ENCODE results near the gene METTL21C. TPM values are rescaled to one million over a fixed set of nuclear protein-coding genes. Genes with fewer than 3 reads are reported as not detected.

Gene METTL21C
- total RNA-seq, 2 donors from 2014 or later: not detected

GRCh38 chr13:102693776-102694175, 1.1 kb downstream of the METTL21C start:
- H3K9me3 ChIP-seq (ENCODE audit: control insufficient read depth, low read length): peaks cover 17% of the 10 kb centered on the region
- Mint-ChIP-seq H3K4me1 (peaks cover 16% of the 10 kb centered on the region), H3K4me3 (no peak overlapping the region), H3K27me3 (ENCODE audit: insufficient read depth) (peaks cover 3% of the 10 kb centered on the region), H3K27ac (no peak overlapping the region), H3K9me3 (peaks cover 12% of the 10 kb centered on the region), H3K36me3 (ENCODE audit: low read depth) (no peaks in the 10 kb centered on the region)
- 100% methylated on average over 1 of the region's 2 CpGs for WGBS, 2 experiments (ENCODE audit: insufficient coverage in 1 of 2, insufficient read length in 1 of 2)
- H3K36me3 ChIP-seq (ENCODE audit: control insufficient read depth, insufficient read depth, low read length): no peaks in the 10 kb centered on the region
- peaks cover 3% of the 10 kb centered on the region for H3K4me1 ChIP-seq (ENCODE audit: control insufficient read depth, insufficient read depth, low read length)
- no peak overlapping the region for H3K4me3 ChIP-seq (ENCODE audit: low read length)
- no peak for DNase-seq
- no peak overlapping the region for H3K9ac ChIP-seq (ENCODE audit: extremely low read depth, low read length, poor library complexity, severe bottlenecking)
- H3K27me3 ChIP-seq (ENCODE audit: control insufficient read depth, insufficient read depth, low read length, poor library complexity, severe bottlenecking): no peaks in the 10 kb centered on the region
- no peak overlapping the region for H3K27ac ChIP-seq (ENCODE audit: low read depth, low read length)
- no peak for TF ChIP-seq CTCF (conservative IDR thresholded peaks at IDR 0.05)

GRCh38 chr13:102693250-102693649, 1.6 kb downstream of the METTL21C start:
- no peak overlapping the region for H3K27ac Mint-ChIP-seq
- H3K4me3 Mint-ChIP-seq: no peak overlapping the region
- H3K27ac ChIP-seq (ENCODE audit: low read depth, low read length): no peak overlapping the region
- peaks cover 3% of the 10 kb centered on the region for H3K4me1 ChIP-seq (ENCODE audit: control insufficient read depth, insufficient read depth, low read length)
- DNase-seq: no peak
- TF ChIP-seq CTCF (conservative IDR thresholded peaks at IDR 0.05): no peak
- H3K9me3 ChIP-seq (ENCODE audit: control insufficient read depth, low read length): peaks cover 11% of the 10 kb centered on the region
- H3K36me3 ChIP-seq (ENCODE audit: control insufficient read depth, insufficient read depth, low read length): no peaks in the 10 kb centered on the region
- peaks cover 19% of the 10 kb centered on the region for H3K4me1 Mint-ChIP-seq
- H3K9ac ChIP-seq (ENCODE audit: extremely low read depth, low read length, poor library complexity, severe bottlenecking): no peak overlapping the region
- peaks cover 7% of the 10 kb centered on the region for H3K9me3 Mint-ChIP-seq
- WGBS, 2 experiments (ENCODE audit: insufficient coverage in 1 of 2, insufficient read length in 1 of 2): 97 to 100% methylated on average over 1 to 4 of the region's 4 CpGs
- no peak overlapping the region for H3K4me3 ChIP-seq (ENCODE audit: low read length)
- no peaks in the 10 kb centered on the region for H3K36me3 Mint-ChIP-seq (ENCODE audit: low read depth)
- no peaks in the 10 kb centered on the region for H3K27me3 Mint-ChIP-seq (ENCODE audit: insufficient read depth)
- no peaks in the 10 kb centered on the region for H3K27me3 ChIP-seq (ENCODE audit: control insufficient read depth, insufficient read depth, low read length, poor library complexity, severe bottlenecking)

- Histone ChIP-seq H3K27me3 (ENCODE audit: control insufficient read depth, insufficient read depth, low read length, poor library complexity, severe bottlenecking) (no peaks in the 10 kb centered on the region), H3K9me3 (ENCODE audit: control insufficient read depth, low read length) (peaks cover 4% of the 10 kb centered on the region), H3K27ac (ENCODE audit: low read depth, low read length) (no peak overlapping the region), H3K4me3 (ENCODE audit: low read length) (no peak overlapping the region), H3K36me3 (ENCODE audit: control insufficient read depth, insufficient read depth, low read length) (no peaks in the 10 kb centered on the region), H3K4me1 (ENCODE audit: control insufficient read depth, insufficient read depth, low read length) (peaks cover 4% of the 10 kb centered on the region), H3K9ac (ENCODE audit: extremely low read depth, low read length, poor library complexity, severe bottlenecking) (no peak overlapping the region)
- H3K27ac Mint-ChIP-seq: no peak overlapping the region
- H3K4me3 Mint-ChIP-seq: no peak overlapping the region
- no peak for DNase-seq
- no peak for TF ChIP-seq CTCF (conservative IDR thresholded peaks at IDR 0.05)
- no peaks in the 10 kb centered on the region for H3K36me3 Mint-ChIP-seq (ENCODE audit: low read depth)
- H3K4me1 Mint-ChIP-seq: peaks cover 23% of the 10 kb centered on the region
- peaks cover under 1% of the 10 kb centered on the region for H3K9me3 Mint-ChIP-seq
- H3K27me3 Mint-ChIP-seq (ENCODE audit: insufficient read depth): no peaks in the 10 kb centered on the region
- WGBS, 2 experiments (ENCODE audit: insufficient coverage in 1 of 2, insufficient read length in 1 of 2): 98% methylated on average over 2 of the region's 2 CpGs; no CpG with 5 or more reads in 1 of the 2 experiments
Measured at GRCh38 chr13:102692491-102692826, 2.4 kb downstream of the METTL21C start.

Measured in endodermal cell (in vitro differentiated cells).